ENCODE results near the gene ITPR1.
"Not testable (repeated sequence)": the region's sequence is repeated elsewhere in the genome, so short reads cannot be mapped to it uniquely, and the experiment has no call there.

ITPR1 gene

GRCh38 chr3:4758957-4759656 is 266.0 kb downstream of the ITPR1 start:
- DNase-seq (ENCODE audit: low spot score): no peak

DNA sequence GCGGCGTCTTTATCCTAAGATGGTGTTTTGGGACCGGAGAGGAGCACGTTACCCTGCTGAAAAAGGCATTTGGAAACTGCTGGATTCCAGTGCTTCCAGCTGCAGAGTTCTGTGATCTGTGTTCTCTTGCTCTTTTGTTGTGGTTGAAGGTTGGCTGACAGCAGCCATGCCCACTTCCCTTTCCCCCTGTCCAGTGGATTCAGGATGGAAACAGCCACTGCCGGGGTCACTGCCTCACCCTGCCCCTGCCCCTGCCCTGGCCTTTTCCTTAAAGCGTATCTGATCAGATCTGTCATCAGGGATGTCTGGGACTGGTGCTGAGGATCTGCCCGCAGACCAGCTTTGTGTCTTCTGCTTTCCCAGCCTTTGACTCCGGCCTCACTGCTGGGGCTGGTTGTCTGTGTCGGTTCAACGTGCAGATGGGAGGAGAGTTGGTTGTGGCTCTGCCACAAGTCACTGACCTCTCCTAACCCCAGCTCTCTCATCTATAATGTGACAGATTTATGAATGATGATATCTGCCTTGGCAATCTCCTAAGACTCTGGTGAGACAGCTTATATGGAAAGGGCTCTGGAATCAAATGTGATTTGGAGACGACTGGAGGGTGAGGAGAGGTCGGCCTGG is 266.7 kb downstream of the ITPR1 start:
- no peak for DNase-seq (ENCODE audit: low spot score)

GRCh38 chr3:4761759-4762158 is 268.6 kb downstream of the ITPR1 start:
- DNase-seq (ENCODE audit: low spot score): no peak

DNA sequence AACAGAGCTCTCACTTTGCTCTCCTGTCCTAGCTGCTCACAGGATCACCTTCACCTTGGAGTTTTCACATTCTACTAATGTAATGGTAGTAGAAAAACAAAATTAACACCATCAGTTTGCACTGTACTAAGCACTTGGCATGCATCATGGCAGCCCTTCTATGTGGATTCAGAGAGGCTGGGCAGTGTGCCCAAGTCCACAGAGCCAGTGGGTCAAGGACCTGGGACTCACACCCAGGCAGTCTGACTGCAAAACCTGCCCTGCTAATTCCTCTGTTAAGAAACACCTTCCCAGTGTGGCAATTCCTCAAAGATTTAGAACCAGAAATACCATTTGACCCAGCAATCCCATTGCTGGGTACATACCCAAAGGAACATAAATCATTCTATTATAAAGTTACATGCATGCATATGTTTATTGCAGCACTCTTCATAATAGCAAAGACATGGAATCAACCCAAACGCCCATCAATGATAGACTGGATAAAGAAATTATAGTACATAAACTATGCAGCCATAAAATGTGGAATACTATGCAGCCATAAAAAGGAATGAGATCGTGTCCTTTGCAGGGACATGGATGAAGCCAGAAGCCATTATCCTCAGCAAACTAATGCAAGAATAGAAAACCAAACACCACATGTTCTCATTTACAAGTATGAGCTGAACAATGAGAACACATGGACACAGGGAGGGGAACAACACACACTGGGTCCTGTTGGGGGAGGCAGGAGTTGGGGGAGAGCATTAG is 269.5 kb downstream of the ITPR1 start:
- DNase-seq (ENCODE audit: low spot score): not testable (repeated sequence)

DNA sequence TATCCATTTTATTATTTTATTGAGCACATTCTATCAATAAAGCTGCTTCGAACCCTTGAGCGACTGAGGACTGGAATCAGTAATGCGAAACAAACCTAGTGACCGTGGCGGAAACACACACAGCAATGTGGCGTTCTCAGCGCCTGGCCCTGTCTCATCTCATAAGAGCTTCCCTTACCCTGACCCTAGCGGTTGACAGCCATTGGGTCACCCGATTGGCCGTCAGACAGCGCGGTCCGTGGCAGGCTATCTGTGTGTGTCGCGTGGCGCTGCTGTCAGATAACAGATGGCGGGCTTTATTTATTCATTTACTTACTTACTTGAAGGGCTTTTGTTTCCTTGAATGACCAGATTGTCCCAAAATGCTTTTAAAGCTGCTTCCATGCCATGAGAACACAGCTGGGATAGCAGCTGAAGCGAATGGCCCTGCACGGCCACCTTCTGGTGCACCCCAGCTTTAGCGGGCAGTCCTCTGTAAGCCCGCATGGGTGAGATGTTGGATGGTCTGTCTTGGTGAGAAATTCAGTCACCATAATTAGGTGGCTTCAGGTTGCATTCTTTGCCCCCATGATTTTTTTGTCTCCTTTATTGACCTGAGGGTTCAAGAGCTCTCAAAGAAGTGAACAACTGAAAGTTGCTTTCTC is 270.6 kb downstream of the ITPR1 start:
- DNase-seq (ENCODE audit: low spot score): no peak

- DNase-seq (ENCODE audit: low spot score): no peak
Observed at GRCh38 chr3:4765212-4765611, 272.1 kb downstream of the ITPR1 start.

- no peak for DNase-seq (ENCODE audit: low spot score)
Observed at GRCh38 chr3:4766263-4766662, 273.1 kb downstream of the ITPR1 start.

DNA sequence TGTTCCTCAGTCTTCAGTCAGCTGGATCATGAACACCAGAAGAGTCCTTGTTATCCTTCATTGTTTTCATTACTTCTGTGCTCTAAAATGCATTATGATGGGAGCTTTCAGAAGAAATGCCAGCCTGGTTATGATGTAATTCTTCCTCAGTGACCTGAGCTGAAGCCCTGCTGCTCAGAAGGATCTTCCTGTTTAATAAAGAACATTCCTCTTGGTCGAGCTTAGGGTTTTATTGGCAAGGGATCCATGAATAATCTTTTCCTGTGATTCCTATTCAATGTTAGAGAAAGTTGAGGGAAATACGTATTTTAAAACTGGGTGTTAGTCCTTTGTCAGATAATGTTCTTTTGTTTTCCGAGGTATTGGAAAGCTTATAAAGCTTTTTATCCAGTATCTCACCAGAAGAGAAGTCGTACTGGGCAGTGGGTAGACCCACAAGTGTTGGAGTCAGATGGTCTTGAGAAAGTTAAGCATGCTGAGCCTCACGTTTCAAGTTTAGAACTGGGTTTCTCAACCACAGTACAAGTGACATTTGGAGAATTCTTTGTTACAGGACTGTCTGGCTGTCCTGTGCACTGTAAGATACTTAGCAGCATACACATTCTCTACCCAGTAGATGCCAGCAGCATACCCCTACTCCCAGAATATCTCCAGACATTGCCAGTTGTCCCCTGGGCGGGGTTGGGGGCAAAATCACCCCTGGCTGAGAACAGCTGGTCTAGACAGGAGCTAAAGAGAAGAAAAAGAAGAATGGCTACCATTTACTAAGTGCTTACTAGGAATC is 273.8 kb downstream of the ITPR1 start:
- DNase-seq (ENCODE audit: low spot score): no peak

DNA sequence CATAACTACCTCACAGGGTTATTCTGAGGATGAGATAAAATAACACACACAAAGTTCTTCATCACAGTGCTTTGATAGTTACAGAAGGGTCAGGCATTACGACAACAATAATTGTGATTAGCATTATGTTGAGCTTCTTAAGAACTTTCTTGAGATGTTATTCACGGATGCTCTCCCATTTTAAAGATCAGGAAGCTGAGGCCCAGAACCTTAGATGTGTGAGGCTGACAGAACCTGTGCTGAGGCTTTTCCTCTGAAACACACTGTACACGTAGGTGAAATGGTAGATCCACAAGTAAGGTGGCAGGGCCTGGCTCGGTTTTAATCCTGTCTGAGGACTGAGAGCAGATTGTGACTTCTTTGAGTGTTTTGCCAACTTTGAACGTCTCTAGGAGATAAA is 274.9 kb downstream of the ITPR1 start:
- DNase-seq (ENCODE audit: low spot score): no peak

GRCh38 chr3:4768521-4768920 is 275.4 kb downstream of the ITPR1 start:
- no peak for DNase-seq (ENCODE audit: low spot score)

DNA sequence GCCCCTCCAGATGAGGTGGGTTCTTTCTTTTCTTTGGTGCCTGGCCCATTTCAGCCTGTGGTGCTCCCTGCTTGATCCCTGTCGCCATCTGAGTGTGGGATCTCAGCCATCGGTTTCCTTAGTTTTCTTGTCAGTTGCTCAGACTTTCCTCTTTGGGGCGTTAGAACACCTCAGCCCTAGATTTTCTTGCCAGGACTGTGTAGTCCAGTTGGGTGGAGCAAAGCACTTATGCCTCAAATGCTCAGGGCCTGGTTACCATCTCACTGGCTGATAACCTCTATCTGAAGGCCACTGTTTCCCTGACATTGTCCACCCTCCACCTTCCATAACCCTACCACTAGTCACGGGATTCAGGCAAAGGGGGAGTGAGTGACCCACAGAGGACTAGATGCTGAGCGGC is 277.4 kb downstream of the ITPR1 start:
- DNase-seq (ENCODE audit: low spot score): no peak

- DNase-seq (ENCODE audit: low spot score): no peak
Observed at GRCh38 chr3:4771243-4771642, 278.1 kb downstream of the ITPR1 start.

- no peak for DNase-seq (ENCODE audit: low spot score)
Observed at GRCh38 chr3:4772171-4772804, 279.1 kb downstream of the ITPR1 start.

GRCh38 chr3:4772858-4773257 is 279.7 kb downstream of the ITPR1 start:
- no peak for DNase-seq (ENCODE audit: low spot score)

GRCh38 chr3:4773583-4773982 is 280.4 kb downstream of the ITPR1 start:
- DNase-seq (ENCODE audit: low spot score): no peak

- no peak for DNase-seq (ENCODE audit: low spot score)
Observed at GRCh38 chr3:4774531-4774930, 281.4 kb downstream of the ITPR1 start.

DNA sequence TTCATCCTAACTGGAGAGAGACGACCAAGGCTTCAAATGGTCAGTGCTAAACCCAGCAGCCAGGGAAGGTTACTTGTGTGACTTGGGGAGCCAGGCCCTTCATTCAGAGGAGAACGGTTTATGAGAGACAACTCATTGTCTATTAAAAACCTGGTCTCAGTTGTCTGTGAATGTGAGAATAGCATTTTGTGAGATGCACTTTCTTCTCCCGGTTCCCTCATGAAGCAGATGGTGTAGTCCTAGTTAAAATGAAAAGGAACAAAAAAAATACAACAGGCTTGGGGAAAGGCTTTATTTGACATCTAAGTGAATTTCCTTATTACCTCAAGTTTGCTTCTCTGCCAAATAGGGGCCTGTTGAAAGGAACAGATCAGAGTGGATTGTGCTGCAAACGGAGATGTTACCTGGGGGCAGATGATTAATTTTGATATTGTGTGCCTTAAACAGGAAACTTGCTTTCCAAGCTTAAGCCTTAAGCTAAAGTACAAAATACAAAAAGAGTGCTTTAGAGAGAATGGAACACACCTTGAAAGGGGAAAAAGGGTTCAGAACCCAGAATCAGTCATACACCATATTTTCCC is 283.3 kb downstream of the ITPR1 start:
- no peak for DNase-seq (ENCODE audit: low spot score)

DNA sequence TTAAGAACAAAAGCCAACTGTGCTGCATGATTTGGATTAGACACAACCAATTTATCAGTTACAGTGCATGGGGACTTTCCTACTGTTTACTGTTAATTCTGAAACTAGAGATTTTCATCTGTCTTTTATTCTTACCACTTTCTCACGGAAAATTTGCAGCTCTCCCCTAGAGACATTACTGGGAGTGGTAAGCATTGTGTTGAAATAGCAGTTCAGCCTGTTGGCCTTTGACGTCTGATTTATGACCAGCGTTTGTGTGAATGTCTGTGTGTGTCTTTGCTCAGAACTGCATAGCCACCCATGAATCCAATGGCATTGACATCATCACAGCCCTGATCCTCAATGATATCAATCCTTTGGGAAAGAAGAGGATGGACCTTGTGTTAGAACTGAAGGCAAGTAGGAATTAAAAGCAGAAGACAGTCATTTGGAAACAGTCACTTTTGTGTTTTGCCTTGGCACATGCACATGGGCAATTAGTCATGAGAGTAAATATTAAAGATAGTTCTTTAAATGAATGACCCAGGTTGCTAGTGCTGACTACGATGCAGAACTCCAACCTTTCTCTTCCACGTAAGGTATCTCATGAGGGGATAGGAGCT is 283.9 kb downstream of the ITPR1 start:
- DNase-seq (ENCODE audit: low spot score): no peak

GRCh38 chr3:4778119-4778518 is 285.0 kb downstream of the ITPR1 start:
- no peak for DNase-seq (ENCODE audit: low spot score)

- no peak for DNase-seq (ENCODE audit: low spot score)
Observed at GRCh38 chr3:4778740-4779139, 285.6 kb downstream of the ITPR1 start.

GRCh38 chr3:4780545-4780957 is 287.4 kb downstream of the ITPR1 start:
- no peak for DNase-seq (ENCODE audit: low spot score)

Measured in COLO829 (cell line).